SK-N-SH (cell line): ENCODE measurements around the gene HAUS7. TPM values are rescaled to one million over a fixed set of nuclear protein-coding genes. Genes with fewer than 3 reads are reported as not detected.

ENCODE experiments used
- CTCF ChIA-PET: fragments of 300-600, 350-600 bp; formaldehyde crosslinking; extraction: SDS; loops from one replicate; lab custom pipeline; 2021; lab: Yijun Ruan, JAX
- POLR2A ChIA-PET: fragments of 350-600 bp; sonication (Branson Sonifier 250); formaldehyde crosslinking; extraction: SDS; loops from one replicate; lab custom pipeline; 2020; ENCODE audit warnings: antibody characterized with exemption, inconsistent platforms; lab: Yijun Ruan, JAX
- DNase-seq: peaks from one replicate; pipeline ENCODE4 v3.0.0; 2012
- H2AFZ ChIP-seq: fragments of 200-600 bp; sonication (generic); 2 replicates; pipeline ENCODE4 v1.8.1; 2016; ENCODE audit warnings: antibody characterized with exemption, mild to moderate bottlenecking, low read depth
- H3F3A ChIP-seq: fragments of 200-600 bp; sonication (generic); replicated peaks from 2 replicates; pipeline ENCODE3; 2016; ENCODE audit warnings: antibody characterized with exemption, mild to moderate bottlenecking; ENCODE audit not compliant: insufficient read depth
- H3K27ac ChIP-seq, 2 experiments: fragments of 200-500 bp in 1 of 2; fragments of 200-600 bp in 1 of 2; sonication (Bioruptor generic) in 1 of 2; sonication (generic), shearing (Covaris generic) in 1 of 2; 2 replicates each; pipeline versions ENCODE4 v1.5.1 to v1.6.1; 2014 to 2016; ENCODE audit warnings: low read depth in 2 of 2, inconsistent platforms in 1 of 2, low read length in 1 of 2, mild to moderate bottlenecking in 1 of 2, mixed read lengths in 1 of 2
- H3K27me3 ChIP-seq: fragments of 200-600 bp; sonication (generic), shearing (Covaris generic); 2 replicates; pipeline ENCODE4 v1.6.1; 2016; ENCODE audit warnings: mixed run types; ENCODE audit not compliant: insufficient read depth
- H3K36me3 ChIP-seq, 2 experiments: fragments of 200-500 bp in 1 of 2; fragments of 200-600 bp in 1 of 2; sonication (Bioruptor generic) in 1 of 2; sonication (generic) in 1 of 2; replicated peaks in 1 of 2; 2 replicates each; pipeline versions ENCODE3 to v1.5.1; 2014 to 2016; ENCODE audit warnings: low read length in 1 of 2, mild to moderate bottlenecking in 1 of 2; ENCODE audit not compliant: insufficient read depth in 2 of 2, control insufficient read depth in 1 of 2
- H3K4me1 ChIP-seq, 2 experiments: fragments of 200-500 bp in 1 of 2; fragments of 200-600 bp in 1 of 2; sonication (Bioruptor generic) in 1 of 2; sonication (generic), shearing (Covaris generic) in 1 of 2; 2 replicates each; pipeline versions ENCODE4 v1.5.1 to v1.6.1; 2014 to 2016; ENCODE audit warnings: low read depth in 1 of 2, low read length in 1 of 2, mixed run types in 1 of 2; ENCODE audit not compliant: insufficient read depth in 2 of 2, control insufficient read depth in 1 of 2
- H3K4me2 ChIP-seq: fragments of 200-600 bp; sonication (generic), shearing (Covaris generic); 2 replicates; pipeline ENCODE4 v1.6.1; 2017; ENCODE audit warnings: mixed run types
- H3K4me3 ChIP-seq, 2 experiments: fragments of 200-500 bp in 1 of 2; fragments of 200-600 bp in 1 of 2; sonication (Bioruptor generic) in 1 of 2; sonication (generic), shearing (Covaris generic) in 1 of 2; 2 replicates each; pipeline versions ENCODE4 v1.5.1 to v1.8.1; 2014 to 2016; ENCODE audit warnings: low read depth in 2 of 2, inconsistent platforms in 1 of 2, low read length in 1 of 2, mild to moderate bottlenecking in 1 of 2, mixed read lengths in 1 of 2, moderate library complexity in 1 of 2
- H3K79me2 ChIP-seq: fragments of 200-600 bp; sonication (generic); 2 replicates; pipeline ENCODE4 v1.8.1; 2017; ENCODE audit warnings: mild to moderate bottlenecking; ENCODE audit not compliant: insufficient read depth
- H3K9ac ChIP-seq: fragments of 200-600 bp; sonication (generic); 2 replicates; pipeline ENCODE4 v1.6.1; 2017; ENCODE audit warnings: mixed run types
- H3K9me2 ChIP-seq: fragments of 200-600 bp; sonication (generic); 2 replicates; pipeline ENCODE4 v1.6.1; 2017; ENCODE audit warnings: mixed run types
- H3K9me3 ChIP-seq: fragments of 200-600 bp; sonication (generic); 2 replicates; pipeline ENCODE4 v1.6.1; 2017; ENCODE audit warnings: mixed run types, mild to moderate bottlenecking, moderate library complexity
- H4K20me1 ChIP-seq: fragments of 200-600 bp; sonication (generic); 2 replicates; pipeline ENCODE4 v1.6.1; 2017; ENCODE audit warnings: mild to moderate bottlenecking, mixed run types; ENCODE audit not compliant: insufficient read depth
- CHD2 ChIP-seq: fragments of 150-350 bp; IDR thresholded peaks from 2 replicates; pipeline ENCODE4 v1.6.1; 2018; ENCODE audit warnings: low read length; ENCODE audit not compliant: partially characterized antibody
- FOSL2 ChIP-seq: IDR thresholded peaks from 2 replicates; pipeline ENCODE4 v1.4.0; 2012; ENCODE audit warnings: low read depth, mild to moderate bottlenecking, moderate library complexity, borderline replicate concordance
- FOXJ3 ChIP-seq: sonication (generic); formaldehyde crosslinking; IDR thresholded peaks from 2 replicates; pipeline ENCODE4 v1.5.1; 2020; ENCODE audit warnings: mild to moderate bottlenecking, missing genetic modification reagents
- GATA2 ChIP-seq: sonication (generic); formaldehyde crosslinking; IDR thresholded peaks from 2 replicates; pipeline ENCODE4 v1.5.0; 2020; ENCODE audit warnings: mild to moderate bottlenecking, missing genetic modification reagents
- JUND ChIP-seq: IDR thresholded peaks from 2 replicates; pipeline ENCODE4 v1.4.0; 2012
- MAX ChIP-seq: IDR thresholded peaks from 2 replicates; pipeline ENCODE4 v1.4.0; 2012; ENCODE audit warnings: low read depth
- MEF2A ChIP-seq: IDR thresholded peaks from 2 replicates; pipeline ENCODE4 v1.4.0; 2012; ENCODE audit warnings: low read depth, borderline replicate concordance
- NRF1 ChIP-seq: IDR thresholded peaks from 2 replicates; pipeline ENCODE4 v1.6.1; 2012; ENCODE audit warnings: low read depth, mild to moderate bottlenecking, low read length
- RXRA ChIP-seq: IDR thresholded peaks from 2 replicates; pipeline ENCODE4 v1.4.0; 2012; ENCODE audit warnings: low read depth, mild to moderate bottlenecking, borderline replicate concordance
- SMC3 ChIP-seq: IDR thresholded peaks from 2 replicates; pipeline ENCODE4 v1.6.1; 2012; ENCODE audit warnings: low read depth, low read length, improper control_type of control experiment
- TCF12 ChIP-seq: IDR thresholded peaks from 2 replicates; pipeline ENCODE4 v1.4.0; 2012
- TEAD4 ChIP-seq: IDR thresholded peaks from 2 replicates; pipeline ENCODE4 v1.4.0; 2012; ENCODE audit warnings: mild to moderate bottlenecking, borderline replicate concordance; ENCODE audit not compliant: insufficient read depth
- YY1 ChIP-seq: IDR thresholded peaks from 2 replicates; pipeline ENCODE4 v1.4.0; 2012; ENCODE audit warnings: low read depth, mild to moderate bottlenecking
- ZBTB33 ChIP-seq: IDR thresholded peaks from 2 replicates; pipeline ENCODE4 v1.4.0; 2012; ENCODE audit warnings: low read depth, borderline replicate concordance
- WGBS: methylation state at CpG from one replicate; pipeline ENCODE4 v1.1.6; 2017; ENCODE audit warnings: low lambda C conversion rate; 5-methylcytosine and 5-hydroxymethylcytosine counted together
- polyA plus RNA-seq, 3 experiments: library from polyadenylated mRNA; depleted of rRNA; stranded (reverse); fragments of >200 nt; gene quantifications; 2 replicates each; pipeline ENCODE4 v1.2.3, GENCODE V29; 2012

The HAUS7 gene
- polyA plus RNA-seq, 1 of the 3 experiments (the other 2 are of a cell fraction), result 39.7 TPM

- Histone ChIP-seq H3K4me3 (no peak overlapping the region), H3K27ac (no peak overlapping the region), H3K9me3 (no peaks in the 10 kb centered on the region), H3K9me2 (no peaks in the 10 kb centered on the region), H3K9ac (no peak overlapping the region), H3K4me1 (no peaks in the 10 kb centered on the region), H3K27me3 (peaks cover 35% of the 10 kb centered on the region), H4K20me1 (no peaks in the 10 kb centered on the region), H3F3A (no peaks in the 10 kb centered on the region), H3K36me3 (no peaks in the 10 kb centered on the region), H3K79me2 (no peaks in the 10 kb centered on the region), H3K4me2 (no peak overlapping the region), H2AFZ (no peak overlapping the region)
- ChIA-PET CTCF (interaction anchor here (1.2 to 2.4 kb wide), 2 partner anchors 17 to 64 kb away, joined by 3 to 13 read pairs; no protein-coding TSS in a partner anchor), POLR2A (no interaction called here)
- DNase-seq, result no peak
- TF ChIP-seq SMC3, result no peak
- TF ChIP-seq FOSL2, result no peak
- TF ChIP-seq TEAD4, result no peak
- TF ChIP-seq NRF1, result no peak
- TF ChIP-seq ZBTB33, result no peak
- TF ChIP-seq RXRA, result no peak
- no peak for TF ChIP-seq MEF2A
- TF ChIP-seq JUND, result no peak
- TF ChIP-seq YY1, result no peak
- no peak for TF ChIP-seq GATA2
- no peak for TF ChIP-seq MAX
- TF ChIP-seq CHD2, result no peak
- WGBS, result 61% methylated on average over 10 of the region's 25 CpGs
These were observed 26.7 kb downstream of the HAUS7 start for GRCh38 chrX:153443476-153444332.

- Histone ChIP-seq H3K9ac (no peak overlapping the region), H3K9me2 (no peaks in the 10 kb centered on the region), H3K4me2 (no peak overlapping the region), H3K4me3 (no peak overlapping the region), H2AFZ (no peak overlapping the region)
- no peak for DNase-seq
- TF ChIP-seq RXRA (no peak), FOXJ3 (no peak), CHD2 (no peak), NRF1 (no peak), TCF12 (no peak)
- TF ChIP-seq, all 33 proteins: peak for 0
- peaks cover 38% of the 10 kb centered on the region for H3K27me3 ChIP-seq
- H3K9me3 ChIP-seq, result no peaks in the 10 kb centered on the region
- ChIA-PET POLR2A (no interaction called here), CTCF (no interaction called here)
- no peak overlapping the region for H3K27ac ChIP-seq
- H3K36me3 ChIP-seq, result no peaks in the 10 kb centered on the region
- no peaks in the 10 kb centered on the region for H3K79me2 ChIP-seq
- H3F3A ChIP-seq, result no peaks in the 10 kb centered on the region
- H4K20me1 ChIP-seq, result no peaks in the 10 kb centered on the region
- WGBS, result 23% methylated on average over 4 of the region's 5 CpGs
- no peaks in the 10 kb centered on the region for H3K4me1 ChIP-seq
These were observed 27.9 kb downstream of the HAUS7 start for GRCh38 chrX:153442463-153442862.
